K562 (cell line): ENCODE data around the gene CLTA. TPM values are rescaled to one million over a fixed set of nuclear protein-coding genes. Genes with fewer than 3 reads are reported as not detected.

Experiments used
- ATAC-seq: fragments of 200-7000 bp; cut with Tn5 transposase; 3 replicates; pipeline ENCODE4 v1.9.1; 2020; ENCODE audit warnings: moderate library complexity
- BruUV-seq: library from RNA; stranded (reverse); fragments of 400-500 nt; replicated peaks from 2 replicates; lab custom pipeline; 2021; lab: Mats Ljungman, UMichigan
- CTCF ChIA-PET: fragments of 300-600 bp; formaldehyde crosslinking; extraction: SDS; loops from one replicate; lab custom pipeline; 2021; ENCODE audit warnings: low intra/inter-chr PET ratio; lab: Yijun Ruan, JAX
- POLR2A ChIA-PET: fragments of 300-600, 350-650 bp; sonication (Branson Sonifier 250); formaldehyde crosslinking; extraction: SDS; loops from one replicate; lab custom pipeline; 2021; ENCODE audit warnings: antibody characterized with exemption, inconsistent platforms; lab: Yijun Ruan, JAX
- DNase-seq, 4 experiments: peaks; one replicate each; pipeline versions ENCODE4 v3.0.0 to v3.0.0-alpha.2; 2011 to 2018; ENCODE audit warnings: low spot score in 3 of 4, mixed read lengths in 3 of 4; ENCODE audit errors: extremely low read depth in 1 of 4
- FAIRE-seq: peaks from 2 replicates; lab custom pipeline; 2011; peaks lifted over from hg19 to GRCh38; lab: Jason Lieb, UNC
- H2AFZ ChIP-seq: 2 replicates; pipeline ENCODE4 v1.6.0; 2011; ENCODE audit warnings: low read depth, low read length, control low read depth, inconsistent platforms
- H3K27ac ChIP-seq: fragments of 200-600 bp; 3 replicates; pipeline ENCODE4 v1.8.0; 2011; ENCODE audit warnings: low read depth, mild to moderate bottlenecking, control low read depth, inconsistent platforms, low read length, moderate library complexity, mixed read lengths; ENCODE audit errors: extremely low read depth
- H3K27me3 ChIP-seq, 2 experiments: fragments of 300-600 bp in 1 of 2; 2 replicates in 1 of 2; 3 replicates in 1 of 2; pipeline versions ENCODE4 v1.6.0 to v1.8.0; 2011; ENCODE audit warnings: inconsistent platforms in 2 of 2, low read length in 2 of 2, mild to moderate bottlenecking in 1 of 2, mixed read lengths in 1 of 2, moderate library complexity in 1 of 2; ENCODE audit not compliant: control insufficient read depth in 2 of 2, insufficient read depth in 2 of 2
- H3K36me3 ChIP-seq: fragments of 300-600 bp; 3 replicates; pipeline ENCODE4 v1.8.0; 2011; ENCODE audit warnings: mild to moderate bottlenecking, low read length, inconsistent platforms; ENCODE audit not compliant: control insufficient read depth, insufficient read depth
- H3K4me1 ChIP-seq, 2 experiments: fragments of 200-600 bp in 1 of 2; replicated peaks in 1 of 2; 2 replicates in 1 of 2; 3 replicates in 1 of 2; pipeline versions ENCODE4 v1.5.1 to v1.8.0; 2011; ENCODE audit warnings: inconsistent platforms in 2 of 2, low read length in 2 of 2, mild to moderate bottlenecking in 1 of 2, mixed read lengths in 1 of 2, moderate library complexity in 1 of 2; ENCODE audit not compliant: control insufficient read depth in 2 of 2, insufficient read depth in 2 of 2
- H3K4me2 ChIP-seq: 2 replicates; pipeline ENCODE4 v1.6.1; 2011; ENCODE audit warnings: low read length, control low read depth, inconsistent platforms, mixed read lengths; ENCODE audit not compliant: insufficient read depth
- H3K4me3 ChIP-seq: fragments of 200-600 bp; sonication (generic), shearing (Covaris generic); 2 replicates; pipeline ENCODE4 v1.5.1; 2016; ENCODE audit warnings: control low read depth, inconsistent platforms
- H3K79me2 ChIP-seq: fragments of 200-600 bp; 3 replicates; pipeline ENCODE4 v1.8.0; 2011; ENCODE audit warnings: low read length, inconsistent platforms; ENCODE audit not compliant: control insufficient read depth, insufficient read depth
- H3K9ac ChIP-seq, 2 experiments: 2 replicates each; pipeline versions ENCODE4 v1.6.0 to v1.6.1; 2011; ENCODE audit warnings: low read depth in 2 of 2, low read length in 2 of 2, control low read depth in 1 of 2, inconsistent platforms in 1 of 2, mild to moderate bottlenecking in 1 of 2, mixed read lengths in 1 of 2; ENCODE audit not compliant: insufficient read depth in 1 of 2
- H3K9me1 ChIP-seq: one replicate; pipeline ENCODE4 v1.6.0; 2011; ENCODE audit warnings: inconsistent platforms, mild to moderate bottlenecking, low read length, moderate library complexity; ENCODE audit not compliant: control insufficient read depth, insufficient read depth
- H3K9me3 ChIP-seq: replicated peaks from 2 replicates; pipeline ENCODE4 v1.5.1; 2011; ENCODE audit warnings: low read depth, low read length, inconsistent platforms; ENCODE audit not compliant: control insufficient read depth, insufficient read depth
- H4K20me1 ChIP-seq: replicated peaks from 2 replicates; pipeline ENCODE4 v1.6.1; 2011; ENCODE audit warnings: low read length, inconsistent platforms, mixed read lengths; ENCODE audit not compliant: control insufficient read depth, insufficient read depth
- BCL6 ChIP-seq: fragments of 250-450 bp; sonication (Bioruptor Pico); IDR thresholded peaks from 2 replicates; pipeline ENCODE4 v1.4.0; 2020
- NFIC ChIP-seq: fragments of 450-650 bp; IDR thresholded peaks from 2 replicates; pipeline ENCODE4 v1.6.1; 2017; ENCODE audit warnings: mild to moderate bottlenecking, inconsistent platforms
- NFYB ChIP-seq: IDR thresholded peaks from 2 replicates; pipeline ENCODE4 v1.6.1; 2011; ENCODE audit warnings: mild to moderate bottlenecking, moderate library complexity; ENCODE audit not compliant: insufficient read length; ENCODE audit errors: extremely low read depth
- POLR2H ChIP-seq: IDR thresholded peaks from 2 replicates; pipeline ENCODE4 v1.6.1; 2016; ENCODE audit warnings: missing genetic modification characterization, low read depth, mild to moderate bottlenecking, control low read depth, missing compliant biosample characterization, moderate library complexity
- SP2 ChIP-seq: IDR thresholded peaks from 2 replicates; pipeline ENCODE4 v1.6.1; 2011; ENCODE audit warnings: mild to moderate bottlenecking, low read depth, low read length, moderate library complexity; ENCODE audit not compliant: poor library complexity, severe bottlenecking; ENCODE audit errors: extremely low read depth
- ZNF76 ChIP-seq: fragments of 250-450 bp; sonication (Bioruptor Pico); IDR thresholded peaks from 2 replicates; pipeline ENCODE4 v1.4.0; 2020; ENCODE audit warnings: mild to moderate bottlenecking, moderate library complexity, borderline replicate concordance
- WGBS: fragments of 100-300 bp; shearing (Covaris generic); methylation state at CpG from one replicate; pipeline ENCODE4 v1.1.6; 2016; ENCODE audit warnings: low coverage, mixed read lengths; ENCODE audit not compliant: insufficient coverage; ENCODE audit errors: missing lambda C conversion rate; 5-methylcytosine and 5-hydroxymethylcytosine counted together
- in situ Hi-C: fragments of 300-500 bp; cut with MboI; formaldehyde crosslinking; loops from 4 replicates; pipeline ENCODE4 v1.15.0; 2018; ENCODE audit warnings: inconsistent platforms, mixed read lengths
- intact Hi-C: fragments of 100-400 bp; cut with micrococcal nuclease; formaldehyde crosslinking; loops from 2 replicates; pipeline ENCODE4 v1.14.2; 2022
- polyA plus RNA-seq, 8 experiments: library from polyadenylated mRNA; depleted of rRNA in 4 of 8; stranded (reverse) in 5 of 8; unstranded in 3 of 8; fragments of >200 nt; fragmentation: Nextera tagmentation in 2 of 8; fragmentation: Illumina TruSeq in 1 of 8; extraction: Ambion mirVana in 2 of 8; extraction: Trizol in 1 of 8; gene quantifications; 2 replicates each; pipeline versions ENCODE4 v1.2.1 to v1.2.3, GENCODE V29; 2011 to 2014; ENCODE audit warnings: inconsistent platforms in 1 of 8, missing spikeins in 1 of 8
- total RNA-seq, 7 experiments: library from RNA; depleted of rRNA in 6 of 7; stranded (reverse); fragments of >200 nt in 6 of 7; fragmentation: Illumina TruSeq in 2 of 7; extraction: Trizol in 2 of 7; gene quantifications; 2 replicates each; pipeline versions ENCODE4 v1.2.1 to v1.2.3, GENCODE V29; 2011 to 2021; ENCODE audit warnings: low replicate concordance in 1 of 7

CLTA gene
- total and polyA plus RNA-seq, 9 of the 15 experiments (the other 6 are each of a cell fraction or from before 2014, with no cell fraction given): 37.8 to 219 (median 144) TPM

- Histone ChIP-seq H3K4me2 (no peak overlapping the region), H3K4me1 (peaks cover under 1 to 19% of the 10 kb centered on the region in 2 experiments; a peak in 4 of 5 replicates), H3K79me2 (no peaks in the 10 kb centered on the region)
- in situ Hi-C loops: no loop called here
- POLR2A ChIA-PET: interaction anchor here (0.7 to 1.1 kb wide), 3 partner anchors 20 to 27 kb away, joined by 3 to 6 read pairs (median 3); partner anchors contain the start of gene CLTA
- TF ChIP-seq NFYB (peak; percentile 26), BCL6 (CRISPR knock-in tag) (no peak), POLR2H (no peak)
- TF ChIP-seq, all 486 proteins: peak for 1
- H3K4me3 ChIP-seq: no peak overlapping the region
- intact Hi-C loops: no loop called here
- CTCF ChIA-PET: no interaction called here
- no TSS peak for BruUV-seq
- FAIRE-seq (no peak), ATAC-seq (no peak), DNase-seq (no peak)
- H3K27ac ChIP-seq: no peak overlapping the region
- no peaks in the 10 kb centered on the region for H3K36me3 ChIP-seq
- no peak overlapping the region for H3K9ac ChIP-seq
- H3K9me3 ChIP-seq: no peaks in the 10 kb centered on the region
- H3K27me3 ChIP-seq: no peaks in the 10 kb centered on the region
- H2AFZ ChIP-seq: no peak overlapping the region
- no peaks in the 10 kb centered on the region for H4K20me1 ChIP-seq
- H3K9me1 ChIP-seq: no peaks in the 10 kb centered on the region
- WGBS: 29% methylated on average over 4 of the region's 4 CpGs
Observed at GRCh38 chr9:36163786-36164170, 26.9 kb upstream of the CLTA start.

- no peak for FAIRE-seq
- intact Hi-C loops: no loop called here
Observed at GRCh38 chr9:36164372-36164771, 26.3 kb upstream of the CLTA start.

More at GRCh38 chr9:36164372-36164771, 26.3 kb upstream of the CLTA start:
- TF ChIP-seq NFIC (peak; percentile 86), SP2 (no peak), ZNF76 (CRISPR knock-in tag) (no peak)
- no peak overlapping the region for H3K4me3 ChIP-seq
- H3K27ac ChIP-seq: no peak overlapping the region
- DNase-seq: no peak
- H3K4me1 ChIP-seq: peaks cover 5 to 22% of the 10 kb centered on the region in 2 experiments; a peak in 4 of 5 replicates
- H3K36me3 ChIP-seq: no peaks in the 10 kb centered on the region
- H3K9me1 ChIP-seq: no peaks in the 10 kb centered on the region
- no peaks in the 10 kb centered on the region for H3K27me3 ChIP-seq
- BruUV-seq: no TSS peak
- H4K20me1 ChIP-seq: no peaks in the 10 kb centered on the region
- H3K9me3 ChIP-seq: no peaks in the 10 kb centered on the region
- no peaks in the 10 kb centered on the region for H3K79me2 ChIP-seq
- WGBS: 52% methylated on average over 4 of the region's 6 CpGs
- no peak overlapping the region for H3K9ac ChIP-seq
- in situ Hi-C loops: no loop called here
- ChIA-PET POLR2A (interaction anchor here (0.6 to 1.3 kb wide), 4 partner anchors 9 to 26 kb away, joined by 3 to 6 read pairs (median 4); partner anchors contain the start of gene CLTA), CTCF (no interaction called here)
- no peak overlapping the region for H2AFZ ChIP-seq
- H3K4me2 ChIP-seq: no peak overlapping the region
- no peak for ATAC-seq
